Activated naive CD4-positive, alpha-beta T cell (primary cell): Measurements from ENCODE around the gene LHFPL6.

Experiments used
- DNase-seq, 4 experiments: peaks; one replicate each; lab custom pipeline; 2025; lab: John Stamatoyannopoulos, UW

Gene LHFPL6

DNA sequence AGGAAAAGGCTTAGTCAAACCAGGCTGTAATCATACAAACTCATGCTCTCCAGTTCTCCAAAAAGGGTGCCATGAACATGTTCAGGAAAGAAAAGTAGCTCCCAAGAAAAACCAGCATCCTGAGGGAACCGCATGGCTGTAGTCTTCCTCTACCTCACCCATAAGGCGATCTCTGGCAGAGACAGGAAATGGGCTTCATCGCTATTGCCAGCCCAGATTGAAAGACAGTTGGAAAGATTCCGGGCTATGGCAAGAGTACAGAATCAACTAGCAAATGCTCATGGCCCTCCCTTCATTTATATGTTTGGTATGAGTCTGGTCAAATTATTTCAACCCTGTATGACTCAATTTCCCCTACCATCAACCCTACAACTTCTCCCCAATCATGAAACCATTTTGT is 140.1 kb downstream of the LHFPL6 start:
- no peak for DNase-seq

DNA sequence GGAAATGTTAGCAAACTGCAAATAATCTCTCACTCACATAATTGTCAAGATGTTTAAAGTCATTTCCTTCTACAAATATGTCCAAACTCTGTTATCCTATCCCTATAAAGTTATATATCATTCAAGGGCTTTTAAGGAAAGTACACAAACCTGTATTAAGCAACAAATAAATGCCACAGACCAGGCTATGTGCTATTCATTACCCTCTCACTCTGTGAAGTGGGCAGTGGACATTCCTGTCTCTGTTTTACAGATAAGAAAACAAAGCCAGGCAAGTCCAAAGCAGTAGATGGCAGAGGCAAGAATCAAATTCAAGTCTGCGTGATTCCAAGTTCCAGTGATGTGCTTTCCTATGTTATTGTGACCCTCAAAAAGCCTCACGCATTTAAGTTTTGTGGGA is 140.6 kb downstream of the LHFPL6 start:
- DNase-seq: no peak

GRCh38 chr13:39461685-39462266 is 141.2 kb downstream of the LHFPL6 start:
- DNase-seq: no peak

DNA sequence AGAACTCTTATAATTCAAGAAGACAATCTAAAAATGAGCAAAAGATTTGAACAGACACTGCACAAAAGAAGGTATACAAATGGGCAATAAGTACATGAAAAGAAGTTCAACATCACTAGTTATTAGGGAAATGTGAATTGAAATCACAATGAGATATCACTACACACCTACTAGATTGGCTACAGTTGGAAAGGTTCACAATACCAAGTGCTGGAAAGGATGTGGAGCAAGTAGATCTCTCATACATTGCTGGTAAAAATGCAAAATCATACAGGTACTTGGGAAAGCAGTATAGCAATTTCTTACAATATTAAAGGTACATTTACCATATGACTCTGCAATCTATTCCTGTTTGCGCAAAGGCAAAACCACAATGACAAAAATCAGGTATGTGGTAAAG is 145.7 kb downstream of the LHFPL6 start:
- no peak for DNase-seq

DNA sequence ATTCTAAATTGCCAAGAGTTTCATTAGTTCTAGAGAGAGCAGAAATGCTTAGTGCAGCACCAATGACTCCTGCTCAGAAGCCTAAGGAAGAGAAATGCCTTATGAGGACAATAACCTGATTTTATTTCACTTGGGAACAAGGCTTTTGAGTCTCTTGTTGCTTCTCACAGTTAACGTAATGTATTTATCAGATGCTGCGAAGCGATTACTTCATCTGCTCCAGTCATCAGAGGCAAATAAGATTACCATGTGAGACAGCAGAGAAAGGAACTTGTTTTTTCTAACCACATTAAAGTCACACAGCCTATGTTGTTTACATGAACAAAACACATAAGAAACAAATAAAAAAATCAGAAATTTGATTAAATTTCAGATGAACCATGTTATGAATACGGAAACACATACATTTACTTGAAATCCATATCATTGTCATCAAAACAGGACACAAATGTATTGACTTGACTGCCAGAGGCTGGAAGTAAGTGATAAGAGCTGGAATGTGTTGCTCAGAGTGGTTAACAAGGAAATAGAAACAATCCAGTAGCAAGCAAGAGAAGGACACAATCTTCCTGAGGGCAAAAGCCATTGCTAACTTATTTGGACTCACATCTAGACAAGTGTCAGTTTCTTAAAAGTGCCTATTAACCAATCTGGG is 147.3 kb downstream of the LHFPL6 start:
- no peak for DNase-seq

DNA sequence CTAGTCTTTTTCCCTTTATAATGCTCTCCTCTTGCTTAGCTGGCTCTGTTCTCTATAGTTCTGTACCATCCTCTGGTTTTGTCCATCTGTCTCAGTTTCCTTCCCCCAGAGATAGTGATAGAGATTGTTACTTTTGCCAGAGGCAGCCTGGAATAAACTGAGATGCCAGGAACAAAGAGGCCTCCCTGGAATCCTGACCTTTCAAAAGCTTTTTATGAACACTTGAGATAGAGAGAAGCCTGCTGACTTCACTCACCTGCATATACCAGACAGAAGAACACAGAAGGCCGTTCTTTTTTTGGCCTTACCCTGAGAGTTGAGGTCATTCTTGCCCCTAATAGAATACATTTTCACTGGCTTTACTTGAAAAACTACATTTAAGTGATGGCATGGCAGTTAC is 150.2 kb downstream of the LHFPL6 start:
- no peak for DNase-seq

- DNase-seq: no peak
These were observed 150.6 kb downstream of the LHFPL6 start for GRCh38 chr13:39452417-39452816.

DNA sequence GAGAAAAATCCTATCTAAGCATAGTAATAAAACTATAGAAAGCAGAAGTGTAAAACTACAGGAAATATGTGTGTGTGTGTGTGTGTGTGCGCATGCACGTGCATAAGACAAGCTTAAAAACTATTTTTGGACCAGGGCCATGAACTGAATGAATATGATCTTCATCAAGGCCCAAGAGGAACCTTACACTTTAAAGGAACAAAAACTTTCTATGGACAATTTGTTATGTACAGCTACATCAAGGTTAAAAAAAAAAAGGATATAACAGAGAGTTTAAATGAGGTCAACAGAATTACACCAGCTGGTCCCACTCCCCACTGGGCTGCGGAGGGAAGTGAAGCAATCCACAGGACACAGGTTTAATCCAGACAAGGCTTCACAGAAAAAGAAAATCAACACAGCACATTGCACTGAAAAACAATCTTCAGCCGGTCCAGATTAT is 151.1 kb downstream of the LHFPL6 start:
- no peak for DNase-seq

DNA sequence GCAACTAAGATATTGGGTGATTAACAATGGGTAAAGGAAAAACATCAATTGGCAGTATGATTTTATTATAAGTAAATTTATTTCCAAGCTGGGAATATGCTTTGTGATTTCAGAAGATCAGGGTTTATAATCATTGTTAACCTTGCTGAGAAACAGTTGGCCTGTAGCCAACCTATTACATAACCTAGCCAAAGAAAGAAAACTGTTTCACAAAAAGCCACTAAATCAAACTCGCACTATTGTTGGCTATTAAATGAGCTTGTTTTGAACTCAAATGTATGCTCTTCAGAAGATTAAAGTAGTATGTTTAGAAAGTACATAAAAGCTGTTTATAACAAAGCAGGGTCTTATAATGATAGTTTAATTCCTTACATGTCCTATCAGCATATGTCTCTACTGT is 151.7 kb downstream of the LHFPL6 start:
- DNase-seq: no peak

DNA sequence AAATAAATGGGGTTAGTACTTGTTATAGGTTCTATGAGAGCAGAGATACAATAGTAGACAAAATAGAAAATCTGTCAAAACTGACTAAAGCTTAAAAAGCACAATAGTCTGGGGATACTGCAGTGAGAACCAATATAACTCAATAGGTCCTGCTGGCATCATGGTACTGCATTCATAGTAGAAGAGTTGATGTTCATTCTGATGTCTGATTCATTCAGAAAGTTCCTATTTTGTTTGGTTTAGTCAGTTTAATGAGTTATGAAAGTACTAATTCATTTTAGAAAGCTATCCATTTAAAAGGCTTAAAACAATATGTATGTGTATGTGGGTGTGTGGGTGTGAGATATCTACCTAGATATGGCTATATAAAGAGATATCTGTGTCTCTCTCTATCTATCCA is 152.8 kb downstream of the LHFPL6 start:
- no peak for DNase-seq

DNA sequence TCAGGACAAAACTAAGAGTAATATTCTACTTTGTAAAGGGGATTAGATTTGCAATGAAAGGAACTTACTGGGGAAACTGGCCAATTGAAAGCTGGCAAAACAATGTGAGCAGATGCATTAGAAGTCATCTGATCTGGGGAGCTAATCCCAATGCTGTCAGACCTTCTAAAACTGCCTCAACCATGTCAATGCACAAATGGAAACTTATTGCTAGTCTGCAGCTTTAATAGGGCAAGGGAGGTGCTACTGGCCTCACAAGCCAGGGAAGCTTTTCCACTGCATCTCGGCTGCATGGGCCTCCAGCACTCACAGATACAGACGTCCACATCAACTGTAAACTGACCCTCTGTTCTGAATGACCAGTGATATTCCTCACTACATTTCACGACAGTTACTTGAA is 154.2 kb downstream of the LHFPL6 start:
- DNase-seq: no peak

- no peak for DNase-seq
These were observed 156.1 kb downstream of the LHFPL6 start for GRCh38 chr13:39446865-39447264.

DNA sequence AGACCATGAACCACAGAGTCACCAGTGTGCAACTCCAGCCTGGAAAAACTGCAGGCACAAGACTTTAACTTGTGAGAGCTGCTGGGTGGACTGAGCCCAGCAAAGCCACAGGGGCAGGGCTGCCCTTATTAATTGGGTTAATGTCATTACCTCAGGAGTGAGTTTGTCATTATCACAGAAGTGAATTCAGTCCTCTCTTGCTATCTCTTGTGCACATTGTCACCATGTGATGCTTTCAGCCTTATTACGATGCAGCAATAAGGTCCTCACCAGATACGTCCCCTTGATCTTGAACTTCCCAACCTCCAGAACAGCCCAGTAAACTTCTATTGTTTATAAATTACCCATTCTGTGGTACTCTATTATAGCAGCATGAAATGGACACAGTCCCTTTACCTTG is 158.1 kb downstream of the LHFPL6 start:
- DNase-seq: no peak

- DNase-seq: no peak
These were observed 169.3 kb downstream of the LHFPL6 start for GRCh38 chr13:39433651-39434050.

- no peak for DNase-seq
These were observed 170.8 kb downstream of the LHFPL6 start for GRCh38 chr13:39432196-39432595.

DNA sequence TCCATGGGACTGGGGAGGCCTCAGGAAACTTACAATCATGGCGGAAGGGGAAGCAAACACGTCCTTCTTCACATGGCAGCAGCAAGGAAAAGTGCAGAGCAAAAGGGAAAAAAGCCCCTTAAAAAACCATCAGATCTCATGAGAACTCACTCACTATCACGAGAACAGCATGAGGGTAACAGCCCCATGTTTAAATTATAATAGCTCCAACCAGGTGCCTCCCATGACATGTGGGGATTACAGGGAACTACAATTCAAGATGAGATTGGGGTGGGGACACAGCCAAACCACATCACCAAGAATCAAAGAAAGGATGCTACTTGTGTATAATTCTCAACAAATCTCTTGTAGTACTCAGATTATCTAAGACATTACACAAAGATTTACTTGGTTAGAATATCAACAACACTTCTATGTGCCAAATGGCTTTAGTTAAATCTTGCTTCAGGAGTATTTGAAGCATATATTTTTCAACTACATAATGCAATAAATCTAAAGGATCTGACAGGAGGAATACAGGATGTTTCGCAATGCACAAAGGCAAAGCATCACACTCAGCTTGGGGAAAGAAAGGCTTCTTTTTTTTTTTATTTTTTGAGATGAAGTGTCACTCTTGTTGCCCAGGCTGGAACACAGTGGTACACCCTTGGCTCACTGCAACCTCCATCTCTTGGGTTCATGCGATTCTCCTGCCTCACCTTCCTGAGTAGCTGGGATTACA is 180.0 kb downstream of the LHFPL6 start:
- DNase-seq: no peak

DNA sequence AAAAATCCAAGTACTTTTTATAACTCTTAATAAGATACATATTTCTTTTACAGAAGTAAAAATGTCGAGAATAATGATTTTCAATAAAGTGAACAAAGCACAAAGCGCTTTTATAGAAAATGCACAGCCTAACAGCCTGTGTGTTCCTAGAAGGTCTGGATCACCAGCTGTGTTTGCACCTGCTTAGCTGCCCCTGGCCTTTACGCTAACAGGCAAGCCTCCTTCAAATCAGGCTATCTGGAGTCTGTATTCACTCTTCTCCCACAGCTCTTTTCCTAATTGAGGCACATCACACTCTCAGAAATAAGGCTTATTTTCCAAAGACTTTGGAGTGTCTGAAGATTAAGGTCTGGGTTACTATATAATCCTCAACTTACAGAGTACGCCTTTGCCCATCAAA is 183.1 kb downstream of the LHFPL6 start:
- no peak for DNase-seq

DNA sequence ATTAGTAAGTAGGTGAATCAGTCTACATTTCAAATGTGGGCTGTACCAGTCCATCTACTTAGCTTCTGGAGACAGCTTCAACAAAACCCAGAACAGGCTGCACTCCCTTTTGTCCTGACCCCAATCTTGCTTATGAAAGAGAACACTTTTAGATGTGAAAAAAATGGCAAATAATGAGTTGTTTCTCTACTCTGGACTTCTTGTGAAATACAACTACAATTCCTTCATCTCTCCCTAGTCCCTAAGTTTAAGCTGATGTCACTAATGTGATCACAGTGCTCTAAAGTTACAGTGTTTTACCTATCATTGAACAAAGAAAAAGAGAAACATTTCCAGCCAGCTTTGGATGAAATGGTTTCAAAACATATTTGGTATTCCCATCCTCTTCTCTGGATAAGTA is 183.9 kb downstream of the LHFPL6 start:
- no peak for DNase-seq

DNA sequence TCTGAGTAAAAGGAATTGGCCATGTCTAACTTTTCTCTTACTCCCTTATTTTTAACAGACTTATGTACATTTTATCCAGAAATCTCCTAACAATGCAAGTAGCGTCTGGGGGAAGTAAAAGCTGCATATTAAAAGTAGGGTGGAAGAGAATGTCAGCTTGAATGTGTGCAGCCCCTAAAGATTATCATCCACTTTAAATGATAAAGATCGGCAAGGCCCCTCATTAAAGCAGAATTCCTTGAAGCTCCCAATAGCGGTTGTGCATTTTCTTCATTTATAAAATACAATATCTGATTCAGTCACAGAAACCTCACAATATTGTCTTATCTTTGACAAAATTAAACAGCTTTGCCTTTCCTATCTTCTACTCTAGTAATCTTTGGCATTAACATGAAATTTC is 184.6 kb downstream of the LHFPL6 start:
- no peak for DNase-seq

GRCh38 chr13:39417643-39418042 is 185.3 kb downstream of the LHFPL6 start:
- DNase-seq: no peak

DNA sequence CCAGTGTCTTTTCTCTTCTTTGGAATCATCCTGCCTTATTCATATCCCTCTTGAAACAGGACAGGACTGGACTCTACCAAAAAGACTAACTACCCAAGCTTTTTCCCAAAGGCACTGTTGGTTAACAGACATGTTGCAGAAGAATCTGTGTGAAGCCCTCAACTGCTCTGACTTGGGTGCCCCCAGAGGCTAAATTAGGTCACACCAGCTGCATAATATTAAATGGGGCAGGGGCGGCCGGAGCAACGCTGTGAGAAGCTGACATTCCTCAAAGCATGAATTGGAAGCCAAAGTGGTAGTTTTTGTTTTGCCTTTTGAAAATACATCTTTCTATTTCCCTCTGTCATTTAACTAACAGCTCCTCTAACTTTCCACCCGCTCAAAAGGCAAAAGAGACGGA is 185.9 kb downstream of the LHFPL6 start:
- no peak for DNase-seq

GRCh38 chr13:39415008-39415802 is 187.8 kb downstream of the LHFPL6 start:
- peak in 1 of 4 experiments; percentile 1 for DNase-seq

GRCh38 chr13:39414339-39414738 is 188.7 kb downstream of the LHFPL6 start:
- DNase-seq: no peak
